T47D (cell line): ENCODE results near the gene XPNPEP1.

Experiments
- DNase-seq, 2 experiments: peaks; one replicate each; pipeline versions ENCODE4 v3.0.0 to v3.0.0-alpha.2; 2011 to 2012; ENCODE audit warnings: low read depth in 1 of 2, low spot score in 1 of 2
- JUND ChIP-seq: IDR thresholded peaks from 2 replicates; pipeline ENCODE4 v1.6.1; 2012; ENCODE audit warnings: low read depth
- in situ Hi-C: cut with HindIII; loops from 2 replicates; pipeline ENCODE4 v1.10.0; 2016; ENCODE audit warnings: low sequenced_read_pairs, low pct_unique_long_range_greater_than_20kb

Gene XPNPEP1

GRCh38 chr10:109877546-109877945 lies 45.8 kb downstream of the XPNPEP1 start:
- no peak for TF ChIP-seq JUND
- DNase-seq, result no peak
- in situ Hi-C loops, result no loop called here

GRCh38 chr10:109875828-109876821 lies 47.2 kb downstream of the XPNPEP1 start:
- TF ChIP-seq JUND, result no peak
- DNase-seq, result no peak
- in situ Hi-C loops, result no loop called here

- DNase-seq, result no peak
- no peak for TF ChIP-seq JUND
- in situ Hi-C loops, result no loop called here
Observed at GRCh38 chr10:109875151-109875568, 48.2 kb downstream of the XPNPEP1 start.

GRCh38 chr10:109871476-109871875 lies 51.8 kb downstream of the XPNPEP1 start:
- no peak for DNase-seq
- no peak for TF ChIP-seq JUND
- in situ Hi-C loops, result no loop called here

GRCh38 chr10:109866995-109867635 lies 56.2 kb downstream of the XPNPEP1 start:
- DNase-seq, result no peak
- no peak for TF ChIP-seq JUND
- in situ Hi-C loops, result no loop called here

GRCh38 chr10:109866168-109866994 lies 56.9 kb downstream of the XPNPEP1 start:
- TF ChIP-seq JUND, result no peak
- DNase-seq, result peak in 1 of 2 experiments; percentile 32
- in situ Hi-C loops, result no loop called here

- no peak for TF ChIP-seq JUND
- DNase-seq, result no peak
- in situ Hi-C loops, result no loop called here
Observed at GRCh38 chr10:109863775-109864174, 59.5 kb downstream of the XPNPEP1 start.

GRCh38 chr10:109862738-109863137 lies 60.6 kb downstream of the XPNPEP1 start:
- in situ Hi-C loops, result no loop called here
- no peak for TF ChIP-seq JUND
- DNase-seq, result no peak

GRCh38 chr10:109862041-109862440 lies 61.3 kb downstream of the XPNPEP1 start:
- no peak for DNase-seq
- in situ Hi-C loops, result no loop called here
- TF ChIP-seq JUND, result no peak

GRCh38 chr10:109861081-109861480 lies 62.2 kb downstream of the XPNPEP1 start:
- no peak for TF ChIP-seq JUND
- peak; percentile 1 to 78 for DNase-seq
- in situ Hi-C loops, result no loop called here

GRCh38 chr10:109859221-109859620 lies 64.1 kb downstream of the XPNPEP1 start:
- no peak for TF ChIP-seq JUND
- no peak for DNase-seq
- in situ Hi-C loops, result no loop called here

GRCh38 chr10:109855746-109856145 lies 67.6 kb downstream of the XPNPEP1 start:
- in situ Hi-C loops, result no loop called here

More at GRCh38 chr10:109855746-109856145, 67.6 kb downstream of the XPNPEP1 start:
- no peak for TF ChIP-seq JUND
- DNase-seq, result no peak
